PFSK-1 (cell line): ENCODE data around the gene SMCO3.
A peak's percentile ranks its signal among the peaks of the same experiment; 100 is the strongest.

Source experiments
- FOXP2 ChIP-seq: optimal IDR thresholded peaks from 2 replicates; pipeline ENCODE3; 2011; ENCODE audit warnings: borderline replicate concordance, control low read depth, inconsistent platforms; ENCODE audit not compliant: insufficient read depth; ENCODE audit errors: extremely low read length, extremely low read depth
- POLR2AphosphoS5 ChIP-seq: IDR thresholded peaks from 2 replicates; pipeline ENCODE4 v1.6.1; 2012; ENCODE audit warnings: low read depth, mild to moderate bottlenecking, control low read depth, low read length, moderate library complexity
- REST ChIP-seq, 2 experiments: IDR thresholded peaks; 2 replicates each; pipeline versions ENCODE4 v1.6.1 to v1.8.0; 2011 to 2012; ENCODE audit warnings: low read depth in 2 of 2, low read length in 2 of 2, control low read depth in 1 of 2, inconsistent platforms in 1 of 2, mild to moderate bottlenecking in 1 of 2, moderate library complexity in 1 of 2; ENCODE audit not compliant: insufficient read depth in 1 of 2
- SIN3A ChIP-seq: IDR thresholded peaks from 2 replicates; pipeline ENCODE4 v1.6.1; 2012; ENCODE audit warnings: mild to moderate bottlenecking, low read length, moderate library complexity, borderline replicate concordance; ENCODE audit not compliant: insufficient read depth
- TAF1 ChIP-seq: IDR thresholded peaks from 2 replicates; pipeline ENCODE4 v1.6.1; 2012; ENCODE audit warnings: low read length, control low read depth, borderline replicate concordance; ENCODE audit not compliant: insufficient read depth

The SMCO3 gene

GRCh38 chr12:14841761-14842160 lies 27.8 kb upstream of the SMCO3 start:
- TF ChIP-seq POLR2AphosphoS5 (no peak), FOXP2 (no peak), TAF1 (no peak), REST (IDR thresholded peaks at IDR 0.05; ENCODE audit: insufficient read depth in 1 of 2, low read depth in 2 of 2, low read length in 2 of 2) (no peak), SIN3A (no peak)

GRCh38 chr12:14840616-14841015 lies 26.6 kb upstream of the SMCO3 start:
- TF ChIP-seq POLR2AphosphoS5 = no peak
- TF ChIP-seq REST (IDR thresholded peaks at IDR 0.05; ENCODE audit: insufficient read depth in 1 of 2, low read depth in 2 of 2, low read length in 2 of 2) = no peak
- no peak for TF ChIP-seq SIN3A
- no peak for TF ChIP-seq FOXP2
- TF ChIP-seq TAF1 = no peak

GRCh38 chr12:14839262-14839661 lies 25.3 kb upstream of the SMCO3 start:
- TF ChIP-seq POLR2AphosphoS5 = no peak
- no peak for TF ChIP-seq TAF1

GRCh38 chr12:14836336-14837210 lies 22.6 kb upstream of the SMCO3 start:
- TF ChIP-seq SIN3A = peak; percentile 46; the same call in 1 of the 2 replicates
- TF ChIP-seq REST (IDR thresholded peaks at IDR 0.05; ENCODE audit: insufficient read depth in 1 of 2, low read depth in 2 of 2, low read length in 2 of 2) = no peak

- no peak for TF ChIP-seq REST (IDR thresholded peaks at IDR 0.05; ENCODE audit: insufficient read depth in 1 of 2, low read depth in 2 of 2, low read length in 2 of 2)
Observed at GRCh38 chr12:14834509-14834908, 20.5 kb upstream of the SMCO3 start.
